ENCODE measurements around the gene UNC80.

Gene UNC80

GRCh38 chr2:209872675-209873074 is 101.0 kb downstream of the UNC80 start:
- no peak overlapping the region for H3K27ac ChIP-seq
- TF ChIP-seq, protein P1, sequence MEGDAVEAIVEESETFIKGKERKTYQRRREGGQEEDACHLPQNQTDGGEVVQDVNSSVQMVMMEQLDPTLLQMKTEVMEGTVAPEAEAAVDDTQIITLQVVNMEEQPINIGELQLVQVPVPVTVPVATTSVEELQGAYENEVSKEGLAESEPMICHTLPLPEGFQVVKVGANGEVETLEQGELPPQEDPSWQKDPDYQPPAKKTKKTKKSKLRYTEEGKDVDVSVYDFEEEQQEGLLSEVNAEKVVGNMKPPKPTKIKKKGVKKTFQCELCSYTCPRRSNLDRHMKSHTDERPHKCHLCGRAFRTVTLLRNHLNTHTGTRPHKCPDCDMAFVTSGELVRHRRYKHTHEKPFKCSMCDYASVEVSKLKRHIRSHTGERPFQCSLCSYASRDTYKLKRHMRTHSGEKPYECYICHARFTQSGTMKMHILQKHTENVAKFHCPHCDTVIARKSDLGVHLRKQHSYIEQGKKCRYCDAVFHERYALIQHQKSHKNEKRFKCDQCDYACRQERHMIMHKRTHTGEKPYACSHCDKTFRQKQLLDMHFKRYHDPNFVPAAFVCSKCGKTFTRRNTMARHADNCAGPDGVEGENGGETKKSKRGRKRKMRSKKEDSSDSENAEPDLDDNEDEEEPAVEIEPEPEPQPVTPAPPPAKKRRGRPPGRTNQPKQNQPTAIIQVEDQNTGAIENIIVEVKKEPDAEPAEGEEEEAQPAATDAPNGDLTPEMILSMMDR (IDR thresholded peaks at IDR 0.05) = no peak
- TF ChIP-seq ZFX (IDR thresholded peaks at IDR 0.05; ENCODE audit: borderline replicate concordance) = no peak

- TF ChIP-seq ZFX (IDR thresholded peaks at IDR 0.05; ENCODE audit: borderline replicate concordance) = no peak
- TF ChIP-seq, protein P1 (IDR thresholded peaks at IDR 0.05) = no peak
- H3K27ac ChIP-seq = no peak overlapping the region
Observed at GRCh38 chr2:209875270-209875669, 103.6 kb downstream of the UNC80 start.

GRCh38 chr2:209876211-209876610 is 104.6 kb downstream of the UNC80 start:
- H3K27ac ChIP-seq = peak overlapping the region; percentile 35; the same call in 1 of the 2 replicates
- no peak for TF ChIP-seq ZFX (IDR thresholded peaks at IDR 0.05; ENCODE audit: borderline replicate concordance)
- TF ChIP-seq, protein P1 (IDR thresholded peaks at IDR 0.05) = no peak

DNA sequence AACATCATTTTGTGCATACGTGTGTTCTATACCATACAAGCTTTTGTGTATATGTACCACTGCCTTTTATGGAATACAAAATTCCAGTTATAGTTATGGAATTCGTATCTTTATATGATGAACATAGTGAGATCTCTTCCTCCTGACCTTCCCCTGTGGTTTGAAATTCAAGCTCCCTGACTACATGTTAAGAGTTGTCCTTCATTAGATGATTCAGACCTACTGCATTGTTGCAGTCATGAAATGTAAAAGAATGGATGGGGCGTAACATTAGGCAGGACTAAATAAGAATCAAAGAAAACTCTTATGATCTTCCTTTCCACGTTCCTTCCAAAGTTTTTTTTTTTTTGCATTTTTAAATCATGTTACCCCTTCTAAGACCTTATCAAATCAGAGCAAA is 107.1 kb downstream of the UNC80 start:
- no peak for TF ChIP-seq ZFX (IDR thresholded peaks at IDR 0.05; ENCODE audit: borderline replicate concordance)
- TF ChIP-seq, protein P1 (IDR thresholded peaks at IDR 0.05) = no peak
- H3K27ac ChIP-seq = no peak overlapping the region

- no peak overlapping the region for H3K27ac ChIP-seq
- TF ChIP-seq, protein P1 (IDR thresholded peaks at IDR 0.05) = no peak
- no peak for TF ChIP-seq ZFX (IDR thresholded peaks at IDR 0.05; ENCODE audit: borderline replicate concordance)
Observed at GRCh38 chr2:209900638-209901037, 129.0 kb downstream of the UNC80 start.

DNA sequence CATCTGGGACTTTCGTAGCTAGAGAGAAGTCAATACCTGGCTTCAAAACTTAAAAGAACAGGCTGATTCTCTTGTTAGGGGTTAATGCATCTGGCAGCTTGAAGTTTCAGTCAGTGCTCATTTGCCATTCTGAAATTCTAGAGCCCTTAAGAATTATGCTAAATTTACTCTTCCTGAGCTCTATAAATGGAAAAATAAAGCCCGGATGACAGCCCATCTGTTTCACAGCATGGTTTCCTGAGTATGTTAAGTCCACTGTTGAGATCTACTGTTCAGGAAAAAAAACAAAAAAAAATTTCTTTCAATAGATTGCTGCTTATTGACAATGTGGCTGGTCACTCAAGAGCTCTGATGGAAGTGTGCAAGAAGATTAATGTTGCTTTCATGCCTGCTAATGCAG is 129.5 kb downstream of the UNC80 start:
- TF ChIP-seq, protein P1 (IDR thresholded peaks at IDR 0.05) = no peak
- no peak for TF ChIP-seq ZFX (IDR thresholded peaks at IDR 0.05; ENCODE audit: borderline replicate concordance)
- no peak overlapping the region for H3K27ac ChIP-seq

DNA sequence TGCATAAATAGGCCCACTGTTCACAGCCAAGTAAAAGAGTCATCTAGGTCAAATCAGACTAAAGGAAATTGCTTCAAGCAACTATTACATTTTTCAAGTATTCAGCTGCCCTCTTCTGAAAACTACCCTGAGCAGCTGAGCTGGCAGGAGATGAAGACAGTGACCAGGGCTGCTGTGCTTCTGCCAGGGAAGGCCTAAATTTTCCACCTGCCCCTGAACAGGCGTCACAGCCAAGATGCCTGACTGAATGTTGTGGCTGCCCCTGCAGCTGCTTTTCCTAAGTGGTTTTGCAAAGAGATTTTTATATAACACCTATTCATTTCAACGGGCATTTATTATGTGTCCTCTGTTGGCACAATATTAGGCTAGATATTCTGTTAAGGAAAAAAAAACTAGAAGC is 134.1 kb downstream of the UNC80 start:
- H3K27ac ChIP-seq = no peak overlapping the region
- TF ChIP-seq ZFX (IDR thresholded peaks at IDR 0.05; ENCODE audit: borderline replicate concordance) = no peak
- TF ChIP-seq, protein P1 (IDR thresholded peaks at IDR 0.05) = no peak
